ENCODE data around the gene CERS6.
A peak's percentile ranks its signal among the peaks of the same experiment; 100 is the strongest.
"Not testable (repeated sequence)": the region's sequence is repeated elsewhere in the genome, so short reads cannot be mapped to it uniquely, and the experiment has no call there.

The CERS6 gene

GRCh38 chr2:168469281-168469988 is 13.4 kb downstream of the CERS6 start:
- no peak for DNase-seq

GRCh38 chr2:168470320-168471162 is 14.5 kb downstream of the CERS6 start:
- no peak for DNase-seq

GRCh38 chr2:168471163-168471475 is 15.0 kb downstream of the CERS6 start:
- DNase-seq, result no peak

GRCh38 chr2:168475636-168476035 is 19.6 kb downstream of the CERS6 start:
- DNase-seq, result no peak

GRCh38 chr2:168478206-168478605 is 22.1 kb downstream of the CERS6 start:
- DNase-seq, result no peak

GRCh38 chr2:168480356-168480755 is 24.3 kb downstream of the CERS6 start:
- DNase-seq, result no peak

GRCh38 chr2:168480825-168481585 is 24.9 kb downstream of the CERS6 start:
- DNase-seq, result no peak

GRCh38 chr2:168482269-168482668 is 26.2 kb downstream of the CERS6 start:
- DNase-seq, result no peak

- DNase-seq, result no peak
These were observed 27.1 kb downstream of the CERS6 start for GRCh38 chr2:168482952-168483831.

- DNase-seq, result no peak
These were observed 30.4 kb downstream of the CERS6 start for GRCh38 chr2:168486477-168486876.

GRCh38 chr2:168490015-168490874 is 34.2 kb downstream of the CERS6 start:
- peak; percentile 64 for DNase-seq

GRCh38 chr2:168490946-168491605 is 35.0 kb downstream of the CERS6 start:
- DNase-seq, result no peak

GRCh38 chr2:168491728-168492127 is 35.7 kb downstream of the CERS6 start:
- DNase-seq, result not testable (repeated sequence)

- not testable (repeated sequence) for DNase-seq
These were observed 37.1 kb downstream of the CERS6 start for GRCh38 chr2:168493219-168493618.

GRCh38 chr2:168494190-168494711 is 38.2 kb downstream of the CERS6 start:
- no peak for DNase-seq

GRCh38 chr2:168495524-168495923 is 39.5 kb downstream of the CERS6 start:
- DNase-seq, result no peak

- DNase-seq, result no peak
These were observed 40.8 kb downstream of the CERS6 start for GRCh38 chr2:168496906-168497305.

GRCh38 chr2:168499500-168499899 is 43.4 kb downstream of the CERS6 start:
- DNase-seq, result no peak

- no peak for DNase-seq
These were observed 44.4 kb downstream of the CERS6 start for GRCh38 chr2:168500516-168500915.

- DNase-seq, result no peak
These were observed 45.5 kb downstream of the CERS6 start for GRCh38 chr2:168501466-168502065.
